Muscle layer of duodenum (tissue), 2 donors: ENCODE results near the gene NXF3.
"Not testable (repeated sequence)": the region's sequence is repeated elsewhere in the genome, so short reads cannot be mapped to it uniquely, and the experiment has no call there.

Source experiments
- H3K27ac ChIP-seq: one replicate; pipeline ENCODE4 v1.7.0; 2013; ENCODE audit warnings: mild to moderate bottlenecking, low read length
- H3K27me3 ChIP-seq: one replicate; pipeline ENCODE4 v1.7.0; 2013; ENCODE audit warnings: low read depth, mild to moderate bottlenecking, control low read depth, low read length
- H3K36me3 ChIP-seq, 2 donors: one replicate each; pipeline ENCODE4 v1.7.0; 2013; ENCODE audit warnings: low read length in 2 of 2, control low read depth in 1 of 2, mild to moderate bottlenecking in 1 of 2; ENCODE audit not compliant: insufficient read depth in 2 of 2, control insufficient read depth in 1 of 2
- H3K4me1 ChIP-seq, 2 donors: one replicate each; pipeline ENCODE4 v1.7.0; 2013; ENCODE audit warnings: low read length in 2 of 2, mild to moderate bottlenecking in 2 of 2, control low read depth in 1 of 2, moderate library complexity in 1 of 2; ENCODE audit not compliant: insufficient read depth in 2 of 2, control insufficient read depth in 1 of 2
- H3K4me3 ChIP-seq, 2 donors: one replicate each; pipeline ENCODE4 v1.7.0; 2013; ENCODE audit warnings: low read length in 2 of 2, low read depth in 1 of 2, mild to moderate bottlenecking in 1 of 2
- H3K9me3 ChIP-seq, 2 donors: one replicate each; pipeline ENCODE4 v1.7.0; 2013; ENCODE audit warnings: low read length in 2 of 2, control low read depth in 1 of 2, mild to moderate bottlenecking in 1 of 2; ENCODE audit not compliant: control insufficient read depth in 1 of 2
- donor health status: healthy.

Gene NXF3

GRCh38 chrX:103092942-103093341 lies at the start of gene NXF3:
TSS of gene NXF3 (minus strand) at chrX:103093143. CDS start at chrX:103093023, 120 bp downstream.
- Histone ChIP-seq H3K4me1 (no peaks in the 10 kb centered on the region), H3K9me3 (no peaks in the 10 kb centered on the region), H3K27ac (no peak within 1 kb of the TSS)

GRCh38 chrX:103136528-103136927 lies 43.6 kb upstream of the NXF3 start:
- not testable (repeated sequence) for H3K4me1 ChIP-seq, H3K9me3 ChIP-seq, H3K4me3 ChIP-seq, H3K27ac ChIP-seq, H3K36me3 ChIP-seq, H3K27me3 ChIP-seq

More at GRCh38 chrX:103092942-103093341, at the start of gene NXF3:
- no peaks in the 10 kb centered on the region for H3K27me3 ChIP-seq
- H3K36me3 ChIP-seq, result no peaks in the 10 kb centered on the region
- no peak within 1 kb of the TSS for H3K4me3 ChIP-seq

- no peaks in the 10 kb centered on the region for H3K9me3 ChIP-seq
- no peak overlapping the region for H3K27ac ChIP-seq
- H3K4me3 ChIP-seq, result no peak overlapping the region
- H3K27me3 ChIP-seq, result no peaks in the 10 kb centered on the region
- H3K36me3 ChIP-seq, result no peaks in the 10 kb centered on the region
- no peaks in the 10 kb centered on the region for H3K4me1 ChIP-seq
Observed at GRCh38 chrX:103124284-103124683, 31.3 kb upstream of the NXF3 start.

- no peak overlapping the region for H3K27ac ChIP-seq
- H3K4me1 ChIP-seq, result no peaks in the 10 kb centered on the region
- no peaks in the 10 kb centered on the region for H3K36me3 ChIP-seq
- no peak overlapping the region for H3K4me3 ChIP-seq
- no peaks in the 10 kb centered on the region for H3K9me3 ChIP-seq
- H3K27me3 ChIP-seq, result no peaks in the 10 kb centered on the region
Observed at GRCh38 chrX:103120748-103121147, 27.8 kb upstream of the NXF3 start.

- not testable (repeated sequence) for H3K27ac ChIP-seq, H3K9me3 ChIP-seq, H3K36me3 ChIP-seq, H3K4me3 ChIP-seq, H3K4me1 ChIP-seq, H3K27me3 ChIP-seq
Observed at GRCh38 chrX:103116970-103117369, 24.0 kb upstream of the NXF3 start.

- H3K36me3 ChIP-seq, H3K4me1 ChIP-seq, H3K4me3 ChIP-seq, H3K27me3 ChIP-seq, H3K27ac ChIP-seq, H3K9me3 ChIP-seq: not testable (repeated sequence)
Observed at GRCh38 chrX:103109497-103109896, 16.6 kb upstream of the NXF3 start.

- Histone ChIP-seq H3K9me3 (peaks cover 0 to 2% of the 10 kb centered on the region in 2 donors), H3K36me3 (no peaks in the 10 kb centered on the region), H3K4me3 (no peak overlapping the region), H3K27me3 (no peaks in the 10 kb centered on the region), H3K4me1 (no peaks in the 10 kb centered on the region), H3K27ac (no peak overlapping the region)
Observed at GRCh38 chrX:103107836-103108235, 14.9 kb upstream of the NXF3 start.

- H3K36me3 ChIP-seq, H3K9me3 ChIP-seq, H3K27me3 ChIP-seq, H3K27ac ChIP-seq, H3K4me3 ChIP-seq, H3K4me1 ChIP-seq: not testable (repeated sequence)
Observed at GRCh38 chrX:103107227-103107737, 14.3 kb upstream of the NXF3 start.

- not testable (repeated sequence) for H3K27ac ChIP-seq, H3K9me3 ChIP-seq, H3K27me3 ChIP-seq, H3K4me3 ChIP-seq, H3K36me3 ChIP-seq, H3K4me1 ChIP-seq
Observed at GRCh38 chrX:103104370-103104769, 11.4 kb upstream of the NXF3 start.

- H3K36me3 ChIP-seq, H3K27me3 ChIP-seq, H3K27ac ChIP-seq, H3K4me3 ChIP-seq, H3K9me3 ChIP-seq, H3K4me1 ChIP-seq: not testable (repeated sequence)
Observed at GRCh38 chrX:103103866-103104265, 10.9 kb upstream of the NXF3 start.

- H3K27me3 ChIP-seq, result no peaks in the 10 kb centered on the region
- H3K27ac ChIP-seq, result no peak overlapping the region
Observed at GRCh38 chrX:103101299-103102042, 8.5 kb upstream of the NXF3 start.

GRCh38 chrX:103100484-103100883 lies 7.5 kb upstream of the NXF3 start:
- Histone ChIP-seq H3K4me1 (no peaks in the 10 kb centered on the region), H3K27ac (no peak overlapping the region), H3K36me3 (no peaks in the 10 kb centered on the region), H3K9me3 (no peaks in the 10 kb centered on the region), H3K27me3 (no peaks in the 10 kb centered on the region), H3K4me3 (no peak overlapping the region)

More at GRCh38 chrX:103101299-103102042, 8.5 kb upstream of the NXF3 start:
- Histone ChIP-seq H3K4me1 (no peaks in the 10 kb centered on the region), H3K4me3 (no peak overlapping the region), H3K36me3 (no peaks in the 10 kb centered on the region), H3K9me3 (no peaks in the 10 kb centered on the region)
